Dedifferentiated amniotic fluid mesenchymal stem cell (primary cell): ENCODE results near the gene RTEL1.

Experiments
- DNase-seq: peaks from one replicate; pipeline ENCODE4 v3.0.0-alpha.2; 2016; ENCODE audit errors: extremely low spot score

RTEL1 gene

DNA sequence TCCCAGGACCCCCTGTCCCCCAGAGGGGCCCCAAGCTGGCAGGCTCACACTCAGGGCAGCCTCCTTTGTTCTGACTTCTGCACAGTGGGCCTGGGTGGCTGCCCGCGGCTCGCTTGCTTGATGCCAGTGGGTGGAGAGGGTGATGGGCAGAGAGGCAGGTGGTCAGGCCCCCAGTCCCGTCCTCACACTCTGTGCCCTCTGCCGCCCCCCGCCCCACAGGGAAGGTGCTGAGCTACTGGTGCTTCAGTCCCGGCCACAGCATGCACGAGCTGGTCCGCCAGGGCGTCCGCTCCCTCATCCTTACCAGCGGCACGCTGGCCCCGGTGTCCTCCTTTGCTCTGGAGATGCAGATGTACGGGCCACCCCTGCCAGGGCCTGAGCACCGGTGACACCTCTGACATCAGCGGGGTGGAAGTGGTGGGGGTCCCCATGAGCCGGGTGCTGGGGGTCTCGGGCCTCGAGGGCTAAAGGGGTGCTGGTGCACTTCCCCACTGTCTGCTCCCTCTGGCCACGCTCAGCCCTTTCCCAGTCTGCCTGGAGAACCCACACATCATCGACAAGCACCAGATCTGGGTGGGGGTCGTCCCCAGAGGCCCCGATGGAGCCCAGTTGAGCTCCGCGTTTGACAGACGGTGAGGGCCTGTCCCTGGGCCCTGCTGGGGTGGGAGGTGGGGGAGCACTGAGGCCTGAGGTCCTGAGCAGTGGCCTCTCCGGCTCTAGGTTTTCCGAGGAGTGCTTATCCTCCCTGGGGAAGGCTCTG lies 29.5 kb downstream of the RTEL1 start:
- no peak for DNase-seq

DNA sequence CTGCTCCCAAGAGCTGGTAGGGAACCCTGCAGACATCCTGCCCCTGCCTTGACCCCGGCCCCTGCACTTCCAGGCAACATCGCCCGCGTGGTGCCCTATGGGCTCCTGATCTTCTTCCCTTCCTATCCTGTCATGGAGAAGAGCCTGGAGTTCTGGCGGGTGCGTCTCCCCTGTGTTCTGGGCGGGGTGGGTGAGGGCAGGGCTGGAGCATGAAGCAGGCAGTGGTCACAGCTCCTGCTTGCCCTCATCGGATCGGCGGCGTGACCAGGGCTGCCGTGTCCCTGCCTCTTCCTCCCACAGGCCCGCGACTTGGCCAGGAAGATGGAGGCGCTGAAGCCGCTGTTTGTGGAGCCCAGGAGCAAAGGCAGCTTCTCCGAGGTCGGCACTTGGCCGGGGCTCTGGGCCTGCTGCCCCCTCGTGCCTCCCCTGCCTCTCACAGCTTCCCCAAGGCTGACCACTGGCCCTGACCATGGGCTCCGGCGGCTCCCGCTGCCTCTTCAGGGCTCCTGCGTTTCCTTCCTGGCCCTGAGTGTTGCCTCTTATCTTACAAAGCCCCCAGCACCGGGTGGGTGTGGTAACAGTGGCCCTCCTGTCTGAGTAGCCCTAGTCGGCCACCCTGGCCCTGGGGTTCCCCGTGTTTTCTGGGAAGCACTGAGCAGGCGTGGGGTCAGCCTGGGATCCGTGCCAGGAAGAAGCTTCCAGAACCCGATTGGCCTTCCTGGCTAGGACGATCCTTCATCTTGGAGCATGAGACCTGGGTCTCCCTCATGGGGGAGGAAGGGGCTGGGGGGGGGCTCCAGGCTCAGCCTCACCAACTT lies 30.3 kb downstream of the RTEL1 start:
- DNase-seq = no peak

DNA sequence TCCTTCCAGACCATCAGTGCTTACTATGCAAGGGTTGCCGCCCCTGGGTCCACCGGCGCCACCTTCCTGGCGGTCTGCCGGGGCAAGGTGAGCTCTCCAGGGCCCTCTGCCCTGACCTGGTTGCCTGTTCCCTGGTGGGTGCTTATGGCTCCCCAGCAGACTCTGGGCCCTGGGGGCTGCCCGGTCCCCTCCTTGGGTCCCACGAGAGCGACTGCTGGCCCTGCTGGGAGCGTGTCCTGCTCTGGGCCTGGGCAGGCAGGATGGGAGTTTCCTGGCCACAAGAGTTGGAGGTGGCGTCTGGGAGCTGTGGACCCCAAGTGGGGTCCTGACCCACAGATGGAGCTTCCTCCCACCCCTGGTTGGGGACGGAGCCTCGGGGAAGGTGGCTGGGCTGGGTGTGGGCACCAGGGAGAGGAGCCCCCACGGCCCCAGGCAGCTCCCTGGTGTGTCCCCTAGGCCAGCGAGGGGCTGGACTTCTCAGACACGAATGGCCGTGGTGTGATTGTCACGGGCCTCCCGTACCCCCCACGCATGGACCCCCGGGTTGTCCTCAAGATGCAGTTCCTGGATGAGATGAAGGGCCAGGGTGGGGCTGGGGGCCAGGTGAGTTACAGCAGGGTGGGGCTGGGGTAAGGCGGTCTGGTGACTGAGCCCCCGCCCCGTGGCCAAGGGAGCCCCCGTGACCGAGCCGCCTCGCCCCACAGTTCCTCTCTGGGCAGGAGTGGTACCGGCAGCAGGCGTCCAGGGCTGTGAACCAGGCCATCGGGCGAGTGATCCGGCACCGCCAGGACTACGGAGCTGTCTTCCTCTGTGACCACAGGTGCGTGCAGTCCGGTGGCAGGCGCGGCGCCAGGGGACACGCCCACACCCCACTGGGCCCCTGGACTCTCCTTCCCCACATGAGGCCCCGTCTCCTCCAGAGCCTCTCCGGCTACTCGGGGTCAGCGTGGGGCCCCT lies 31.2 kb downstream of the RTEL1 start:
- no peak for DNase-seq

GRCh38 chr20:63690003-63690897 lies 32.1 kb downstream of the RTEL1 start:
- DNase-seq = no peak

- DNase-seq = no peak
Observed at GRCh38 chr20:63690898-63691710, 33.0 kb downstream of the RTEL1 start.

- DNase-seq = no peak
Observed at GRCh38 chr20:63691711-63692435, 33.8 kb downstream of the RTEL1 start.

GRCh38 chr20:63692436-63693082 lies 34.4 kb downstream of the RTEL1 start:
- DNase-seq = no peak

GRCh38 chr20:63693083-63693732 lies 35.1 kb downstream of the RTEL1 start:
- no peak for DNase-seq

DNA sequence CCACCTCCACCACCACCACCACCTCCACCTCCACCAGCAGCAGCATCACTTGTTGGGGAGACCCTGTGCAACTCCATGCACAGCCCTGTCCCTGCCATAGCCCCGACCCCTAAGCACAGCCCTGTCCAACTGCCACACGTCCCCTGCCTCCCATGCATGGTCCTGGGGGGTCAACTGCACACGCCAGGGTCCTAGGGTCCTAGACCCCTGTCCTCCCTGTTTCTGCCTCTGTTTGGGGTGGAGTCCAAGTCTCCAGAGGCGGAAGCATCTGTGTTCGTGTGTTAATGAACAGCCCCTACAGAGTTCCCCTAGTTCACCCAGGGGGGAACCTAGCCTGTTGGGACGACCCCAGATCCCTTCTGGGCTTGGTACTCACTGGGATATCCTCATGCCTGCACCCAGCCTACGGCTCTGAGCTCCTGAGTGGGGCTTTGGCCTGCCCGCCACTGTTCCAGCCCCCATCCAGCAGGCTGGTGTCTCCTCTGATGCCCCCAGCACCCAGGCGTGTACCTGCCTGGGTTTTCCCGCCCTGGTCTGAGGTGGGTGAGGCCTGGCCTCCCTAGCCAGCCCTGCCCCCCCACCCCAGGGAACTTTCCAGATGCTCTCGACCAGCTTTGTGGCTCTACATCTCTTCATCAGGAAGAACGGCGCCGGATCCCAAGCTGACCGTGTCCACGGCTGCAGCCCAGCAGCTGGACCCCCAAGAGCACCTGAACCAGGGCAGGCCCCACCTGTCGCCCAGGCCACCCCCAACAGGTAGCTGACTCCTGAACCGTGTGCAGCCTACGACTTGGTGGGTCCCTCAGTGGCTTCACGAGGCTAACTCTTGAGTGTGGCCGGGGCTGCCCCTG lies 35.8 kb downstream of the RTEL1 start:
- no peak for DNase-seq

- DNase-seq = no peak
Observed at GRCh38 chr20:63694584-63695423, 36.7 kb downstream of the RTEL1 start.

DNA sequence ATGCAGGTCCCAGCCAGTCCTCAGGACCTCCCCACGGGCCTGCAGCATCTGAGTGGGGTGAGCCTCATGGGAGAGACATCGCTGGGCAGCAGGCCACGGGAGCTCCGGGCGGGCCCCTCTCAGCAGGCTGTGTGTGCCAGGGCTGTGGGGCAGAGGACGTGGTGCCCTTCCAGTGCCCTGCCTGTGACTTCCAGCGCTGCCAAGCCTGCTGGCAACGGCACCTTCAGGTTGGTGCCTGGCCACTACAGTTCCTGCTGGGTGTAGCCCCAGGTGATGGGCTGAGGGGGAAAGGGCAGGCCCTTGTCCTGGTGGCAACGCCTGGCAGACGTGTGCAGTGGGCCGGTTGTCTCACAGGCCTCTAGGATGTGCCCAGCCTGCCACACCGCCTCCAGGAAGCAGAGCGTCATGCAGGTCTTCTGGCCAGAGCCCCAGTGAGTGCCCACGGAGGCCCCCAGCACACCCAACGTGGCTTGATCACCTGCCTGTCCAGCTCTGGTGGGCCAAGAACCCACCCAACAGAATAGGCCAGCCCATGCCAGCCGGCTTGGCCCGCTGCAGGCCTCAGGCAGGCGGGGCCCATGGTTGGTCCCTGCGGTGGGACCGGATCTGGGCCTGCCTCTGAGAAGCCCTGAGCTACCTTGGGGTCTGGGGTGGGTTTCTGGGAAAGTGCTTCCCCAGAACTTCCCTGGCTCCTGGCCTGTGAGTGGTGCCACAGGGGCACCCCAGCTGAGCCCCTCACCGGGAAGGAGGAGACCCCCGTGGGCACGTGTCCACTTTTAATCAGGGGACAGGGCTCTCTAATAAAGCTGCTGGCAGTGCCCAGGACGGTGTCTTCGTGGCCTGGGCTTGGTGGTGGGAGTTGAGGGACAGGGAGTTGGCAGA lies 37.6 kb downstream of the RTEL1 start:
- no peak for DNase-seq

- no peak for DNase-seq
Observed at GRCh38 chr20:63696306-63696627, 38.2 kb downstream of the RTEL1 start.

DNA sequence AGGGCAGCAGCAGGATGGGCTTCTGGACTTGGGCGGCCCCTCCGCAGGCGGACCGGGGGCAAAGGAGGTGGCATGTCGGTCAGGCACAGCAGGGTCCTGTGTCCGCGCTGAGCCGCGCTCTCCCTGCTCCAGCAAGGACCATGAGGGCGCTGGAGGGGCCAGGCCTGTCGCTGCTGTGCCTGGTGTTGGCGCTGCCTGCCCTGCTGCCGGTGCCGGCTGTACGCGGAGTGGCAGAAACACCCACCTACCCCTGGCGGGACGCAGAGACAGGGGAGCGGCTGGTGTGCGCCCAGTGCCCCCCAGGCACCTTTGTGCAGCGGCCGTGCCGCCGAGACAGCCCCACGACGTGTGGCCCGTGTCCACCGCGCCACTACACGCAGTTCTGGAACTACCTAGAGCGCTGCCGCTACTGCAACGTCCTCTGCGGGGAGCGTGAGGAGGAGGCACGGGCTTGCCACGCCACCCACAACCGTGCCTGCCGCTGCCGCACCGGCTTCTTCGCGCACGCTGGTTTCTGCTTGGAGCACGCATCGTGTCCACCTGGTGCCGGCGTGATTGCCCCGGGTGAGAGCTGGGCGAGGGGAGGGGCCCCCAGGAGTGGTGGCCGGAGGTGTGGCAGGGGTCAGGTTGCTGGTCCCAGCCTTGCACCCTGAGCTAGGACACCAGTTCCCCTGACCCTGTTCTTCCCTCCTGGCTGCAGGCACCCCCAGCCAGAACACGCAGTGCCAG lies 38.7 kb downstream of the RTEL1 start, which contains the start of gene TNFRSF6B:
TNFRSF6B (plus strand) TSS at position 25 of the 729 bp plus-strand sequence; CDS start at position 141, 116 bp downstream.
- no peak for DNase-seq

DNA sequence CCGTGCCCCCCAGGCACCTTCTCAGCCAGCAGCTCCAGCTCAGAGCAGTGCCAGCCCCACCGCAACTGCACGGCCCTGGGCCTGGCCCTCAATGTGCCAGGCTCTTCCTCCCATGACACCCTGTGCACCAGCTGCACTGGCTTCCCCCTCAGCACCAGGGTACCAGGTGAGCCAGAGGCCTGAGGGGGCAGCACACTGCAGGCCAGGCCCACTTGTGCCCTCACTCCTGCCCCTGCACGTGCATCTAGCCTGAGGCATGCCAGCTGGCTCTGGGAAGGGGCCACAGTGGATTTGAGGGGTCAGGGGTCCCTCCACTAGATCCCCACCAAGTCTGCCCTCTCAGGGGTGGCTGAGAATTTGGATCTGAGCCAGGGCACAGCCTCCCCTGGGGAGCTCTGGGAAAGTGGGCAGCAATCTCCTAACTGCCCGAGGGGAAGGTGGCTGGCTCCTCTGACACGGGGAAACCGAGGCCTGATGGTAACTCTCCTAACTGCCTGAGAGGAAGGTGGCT lies 39.3 kb downstream of the RTEL1 start:
- DNase-seq = no peak
